ENCODE measurements around the gene DLK1. TPM values are rescaled to one million over a fixed set of nuclear protein-coding genes. Genes with fewer than 3 reads are reported as not detected.
A peak's percentile ranks its signal among the peaks of the same experiment; 100 is the strongest.

DLK1 gene
- total and polyA plus RNA-seq, 2 of the 4 experiments (the other 2 are of a cell fraction) = under 0.01 to 0.07 TPM

- in situ Hi-C loops (cut with MboI; ENCODE audit: low sequenced_read_pairs) = no loop called here
- BruUV-seq (replicated peaks) = no TSS peak
- Histone ChIP-seq H4K8ac (ENCODE audit: low read depth in 2 of 2, low read length in 2 of 2) (peak overlapping the region in 1 of 2 experiments; percentile 22; a peak in 3 of 4 replicates), H4K20me1 (ENCODE audit: insufficient read depth, low read length) (no peaks in the 10 kb centered on the region), H3K23ac (ENCODE audit: low read depth, low read length) (no peak overlapping the region), H3K36me3 (ENCODE audit: control insufficient read depth, insufficient read depth, low read length) (no peaks in the 10 kb centered on the region), H3K9ac (ENCODE audit: low read depth, low read length) (no peak overlapping the region), H2AK5ac (ENCODE audit: low read depth, low read length) (no peak overlapping the region), H4K5ac (ENCODE audit: low read depth, low read length) (no peak overlapping the region), H3K4me2 (ENCODE audit: low read depth, low read length) (no peak overlapping the region), H3K27ac (ENCODE audit: insufficient read depth, low read length) (no peak overlapping the region), H3K9me1 (ENCODE audit: insufficient read depth, low read length) (0 out of 2 replicates have a peak, but pooled peaks cover 3% of the 10 kb centered on the region), H3K4me3 (ENCODE audit: insufficient read depth, low read depth, low read length) (no peak overlapping the region), H3K4ac (ENCODE audit: low read depth, low read length) (peak overlapping the region; percentile 75), H2AK9ac (replicated peaks; ENCODE audit: low read depth, low read length, poor library complexity) (no peak overlapping the region), H3K9me3 (ENCODE audit: control insufficient read depth, insufficient read depth, low read length) (no peaks in the 10 kb centered on the region), H3K79me1 (ENCODE audit: low read depth in 1 of 2, low read length in 2 of 2) (no peaks in the 10 kb centered on the region), H2AFZ (replicated peaks; ENCODE audit: low read length, poor library complexity) (no peak overlapping the region), H3K56ac (ENCODE audit: extremely low read depth, insufficient read depth, low read length) (no peak overlapping the region), H4K91ac (ENCODE audit: insufficient read depth, low read depth, low read length) (peak overlapping the region; percentile 83; the same call in 1 of the 2 replicates), H3K27me3 (ENCODE audit: control insufficient read depth, insufficient read depth, low read length) (peaks cover 10% of the 10 kb centered on the region), H2BK15ac (ENCODE audit: low read depth, low read length) (peak overlapping the region; percentile 16; the same call in 1 of the 3 replicates), H2BK120ac (ENCODE audit: low read depth, low read length) (peak overlapping the region; percentile 78), H3K18ac (ENCODE audit: low read depth, low read length) (peak overlapping the region; percentile 69; the same call in 1 of the 2 replicates), H3K4me1 (ENCODE audit: control insufficient read depth, insufficient read depth, low read length) (peaks cover 6% of the 10 kb centered on the region), H2BK5ac (ENCODE audit: low read depth, low read length, poor library complexity, severe bottlenecking) (peak overlapping the region; percentile 56), H2BK20ac (ENCODE audit: low read depth, low read length) (peak overlapping the region; percentile 84), H3K14ac (replicated peaks; ENCODE audit: low read depth, low read length) (peak overlapping the region; percentile 64; the same call in 1 of the 2 replicates)
- DNase-seq (peak; percentile 44), ATAC-seq (ENCODE audit: low read depth) (no peak)
- TF ChIP-seq RFX5 (IDR thresholded peaks at IDR 0.05; ENCODE audit: low read depth, low read length) (no peak), SMC3 (IDR thresholded peaks at IDR 0.05; ENCODE audit: low read depth, low read length) (no peak), MAFK (IDR thresholded peaks at IDR 0.05; ENCODE audit: low read depth, low read length) (no peak), RAD21 (IDR thresholded peaks at IDR 0.05; ENCODE audit: low read length) (no peak), CEBPB (IDR thresholded peaks at IDR 0.05; ENCODE audit: low read depth, low read length) (peak; percentile 86), FOS (IDR thresholded peaks at IDR 0.05; ENCODE audit: low read depth, low read length) (no peak)
- POLR2A ChIA-PET (ENCODE audit: unreplicated experiment) = interaction anchor here (0.7 kb wide), 1 partner anchor 8 kb away, joined by 5 read pairs; no protein-coding TSS in a partner anchor
- intact Hi-C loops (cut with micrococcal nuclease) = no loop called here
- WGBS, 2 experiments (ENCODE audit: extremely low coverage in 2 of 2, insufficient read length in 1 of 2) = no CpG with 5 or more reads among the region's 5 CpGs
- dilution Hi-C loops (cut with HindIII; ENCODE audit: low sequenced_read_pairs, unreplicated experiment) = no loop called here
- CTCF ChIA-PET = interaction anchor here (0.6 kb wide), 1 partner anchor 513 kb away, joined by 5 read pairs; no protein-coding TSS in a partner anchor
Measured at GRCh38 chr14:100762089-100762515, 35.4 kb downstream of the DLK1 start.
